ENCODE data around the gene ORMDL2.
"Not testable (repeated sequence)": the region's sequence is repeated elsewhere in the genome, so short reads cannot be mapped to it uniquely, and the experiment has no call there.

Gene ORMDL2

GRCh38 chr12:55852740-55853139, 34.9 kb downstream of the ORMDL2 start:
- no peaks in the 10 kb centered on the region for H3K27me3 ChIP-seq (ENCODE audit: control insufficient read depth, insufficient read depth, low read length)
- no peak overlapping the region for H3K9ac ChIP-seq (ENCODE audit: low read length)
- H3K4me1 ChIP-seq (ENCODE audit: control insufficient read depth, insufficient read depth, low read length): peaks cover 9% of the 10 kb centered on the region; the same call in 1 of the 2 replicates
- no peaks in the 10 kb centered on the region for H3K36me3 ChIP-seq (ENCODE audit: control insufficient read depth, insufficient read depth, low read length)
- no peak overlapping the region for H3K4me3 ChIP-seq (ENCODE audit: low read depth, low read length)
- no peaks in the 10 kb centered on the region for H3K9me3 ChIP-seq (ENCODE audit: control insufficient read depth, insufficient read depth, low read depth, low read length)
- no peak overlapping the region for H3K27ac ChIP-seq (ENCODE audit: low read depth, low read length)

- H3K4me3 ChIP-seq (ENCODE audit: low read depth, low read length): no peak overlapping the region
- H3K27ac ChIP-seq (ENCODE audit: low read depth, low read length): no peak overlapping the region
- no peak overlapping the region for H3K9ac ChIP-seq (ENCODE audit: low read length)
- H3K4me1 ChIP-seq (ENCODE audit: control insufficient read depth, insufficient read depth, low read length): no peaks in the 10 kb centered on the region
- H3K36me3 ChIP-seq (ENCODE audit: control insufficient read depth, insufficient read depth, low read length): no peaks in the 10 kb centered on the region
- H3K27me3 ChIP-seq (ENCODE audit: control insufficient read depth, insufficient read depth, low read length): no peaks in the 10 kb centered on the region
- H3K9me3 ChIP-seq (ENCODE audit: control insufficient read depth, insufficient read depth, low read depth, low read length): peaks cover 5% of the 10 kb centered on the region
These were observed 43.6 kb downstream of the ORMDL2 start for GRCh38 chr12:55861396-55861795.

- no peak overlapping the region for H3K27ac ChIP-seq (ENCODE audit: low read depth, low read length)
- no peaks in the 10 kb centered on the region for H3K36me3 ChIP-seq (ENCODE audit: control insufficient read depth, insufficient read depth, low read length)
- H3K4me1 ChIP-seq (ENCODE audit: control insufficient read depth, insufficient read depth, low read length): no peaks in the 10 kb centered on the region
- H3K9me3 ChIP-seq (ENCODE audit: control insufficient read depth, insufficient read depth, low read depth, low read length): peaks cover 5% of the 10 kb centered on the region
- no peaks in the 10 kb centered on the region for H3K27me3 ChIP-seq (ENCODE audit: control insufficient read depth, insufficient read depth, low read length)
- no peak overlapping the region for H3K9ac ChIP-seq (ENCODE audit: low read length)
- H3K4me3 ChIP-seq (ENCODE audit: low read depth, low read length): no peak overlapping the region
These were observed 44.0 kb downstream of the ORMDL2 start for GRCh38 chr12:55861871-55862270.

- peaks cover 5% of the 10 kb centered on the region for H3K9me3 ChIP-seq (ENCODE audit: control insufficient read depth, insufficient read depth, low read depth, low read length)
- no peak overlapping the region for H3K9ac ChIP-seq (ENCODE audit: low read length)
- H3K4me3 ChIP-seq (ENCODE audit: low read depth, low read length): no peak overlapping the region
- no peaks in the 10 kb centered on the region for H3K36me3 ChIP-seq (ENCODE audit: control insufficient read depth, insufficient read depth, low read length)
- no peaks in the 10 kb centered on the region for H3K27me3 ChIP-seq (ENCODE audit: control insufficient read depth, insufficient read depth, low read length)
- no peaks in the 10 kb centered on the region for H3K4me1 ChIP-seq (ENCODE audit: control insufficient read depth, insufficient read depth, low read length)
- H3K27ac ChIP-seq (ENCODE audit: low read depth, low read length): no peak overlapping the region
These were observed 44.4 kb downstream of the ORMDL2 start for GRCh38 chr12:55862286-55862685.

- H3K36me3 ChIP-seq (ENCODE audit: control insufficient read depth, insufficient read depth, low read length); H3K27me3 ChIP-seq (ENCODE audit: control insufficient read depth, insufficient read depth, low read length); H3K27ac ChIP-seq (ENCODE audit: low read depth, low read length); H3K9me3 ChIP-seq (ENCODE audit: control insufficient read depth, insufficient read depth, low read depth, low read length); H3K9ac ChIP-seq (ENCODE audit: low read length); H3K4me1 ChIP-seq (ENCODE audit: control insufficient read depth, insufficient read depth, low read length); H3K4me3 ChIP-seq (ENCODE audit: low read depth, low read length): not testable (repeated sequence)
These were observed 45.1 kb downstream of the ORMDL2 start for GRCh38 chr12:55862931-55863330.

GRCh38 chr12:55865327-55865726, 47.5 kb downstream of the ORMDL2 start:
- H3K27ac ChIP-seq (ENCODE audit: low read depth, low read length): no peak overlapping the region
- H3K27me3 ChIP-seq (ENCODE audit: control insufficient read depth, insufficient read depth, low read length): no peaks in the 10 kb centered on the region
- H3K9ac ChIP-seq (ENCODE audit: low read length): no peak overlapping the region
- no peaks in the 10 kb centered on the region for H3K4me1 ChIP-seq (ENCODE audit: control insufficient read depth, insufficient read depth, low read length)
- no peaks in the 10 kb centered on the region for H3K36me3 ChIP-seq (ENCODE audit: control insufficient read depth, insufficient read depth, low read length)
- no peak overlapping the region for H3K4me3 ChIP-seq (ENCODE audit: low read depth, low read length)
- H3K9me3 ChIP-seq (ENCODE audit: control insufficient read depth, insufficient read depth, low read depth, low read length): peaks cover 5% of the 10 kb centered on the region

- H3K9ac ChIP-seq (ENCODE audit: low read length); H3K9me3 ChIP-seq (ENCODE audit: control insufficient read depth, insufficient read depth, low read depth, low read length); H3K27ac ChIP-seq (ENCODE audit: low read depth, low read length); H3K4me1 ChIP-seq (ENCODE audit: control insufficient read depth, insufficient read depth, low read length); H3K4me3 ChIP-seq (ENCODE audit: low read depth, low read length); H3K27me3 ChIP-seq (ENCODE audit: control insufficient read depth, insufficient read depth, low read length); H3K36me3 ChIP-seq (ENCODE audit: control insufficient read depth, insufficient read depth, low read length): not testable (repeated sequence)
These were observed 48.7 kb downstream of the ORMDL2 start for GRCh38 chr12:55866454-55867004.
